ENCODE measurements around the gene MPP2. TPM values are rescaled to one million over a fixed set of nuclear protein-coding genes. Genes with fewer than 3 reads are reported as not detected.
A peak's percentile ranks its signal among the peaks of the same experiment; 100 is the strongest.

MPP2 gene
- total RNA-seq, 1 experiment from 2014 or later, result 5.5 TPM

DNA sequence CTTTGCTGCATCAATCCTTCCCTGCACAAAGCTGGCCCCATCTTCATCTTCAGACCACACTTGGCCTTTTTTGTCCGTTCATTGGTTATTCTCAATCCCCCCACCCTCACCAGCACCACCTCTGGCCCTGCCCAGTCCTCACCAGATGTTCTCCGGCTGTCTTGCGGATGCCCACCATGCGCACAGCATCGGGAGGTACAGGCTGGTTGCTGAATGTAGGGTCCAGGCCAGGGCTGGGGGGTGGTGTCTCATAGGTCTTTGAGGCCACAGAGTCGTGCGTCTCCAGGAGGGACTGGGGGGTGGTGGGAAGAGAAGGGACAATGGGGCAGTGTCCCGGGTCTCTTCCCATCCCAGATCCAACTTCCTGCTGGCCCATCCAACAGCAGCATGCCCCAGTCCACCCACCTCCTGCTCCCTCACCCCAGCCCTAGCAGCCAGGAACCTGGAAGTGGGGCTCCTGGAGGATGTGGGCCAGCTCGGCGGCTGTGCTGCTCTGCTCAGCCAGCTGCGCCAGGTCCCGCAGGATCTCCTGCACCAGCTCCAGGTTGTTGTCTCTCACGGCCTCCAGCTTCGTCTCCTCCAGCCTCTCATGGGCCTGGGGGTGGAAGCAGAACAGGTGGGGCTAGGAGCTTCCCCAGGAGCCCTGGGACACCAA, 24.4 kb downstream of the MPP2 start:
- CTCF ChIA-PET, result no interaction called here
- no TSS peak for BruUV-seq (replicated peaks)
- peaks cover 8% of the 10 kb centered on the region for H3K4me1 Mint-ChIP-seq (ENCODE audit: low read depth, unreplicated experiment)
- intact Hi-C loops (cut with micrococcal nuclease; ENCODE audit: unreplicated experiment), result no loop called here
- DNase-seq, result no peak
- no peaks in the 10 kb centered on the region for H3K36me3 Mint-ChIP-seq (ENCODE audit: insufficient read depth, unreplicated experiment)
- no peak overlapping the region for H3K4me3 Mint-ChIP-seq (ENCODE audit: low read depth, unreplicated experiment)
- H3K9me3 Mint-ChIP-seq (ENCODE audit: low read depth, unreplicated experiment), result no peaks in the 10 kb centered on the region
- H3K27ac Mint-ChIP-seq (ENCODE audit: unreplicated experiment), result no peak overlapping the region
- peaks cover 53% of the 10 kb centered on the region for H3K27me3 Mint-ChIP-seq (ENCODE audit: unreplicated experiment)
- TF ChIP-seq, protein P1, sequence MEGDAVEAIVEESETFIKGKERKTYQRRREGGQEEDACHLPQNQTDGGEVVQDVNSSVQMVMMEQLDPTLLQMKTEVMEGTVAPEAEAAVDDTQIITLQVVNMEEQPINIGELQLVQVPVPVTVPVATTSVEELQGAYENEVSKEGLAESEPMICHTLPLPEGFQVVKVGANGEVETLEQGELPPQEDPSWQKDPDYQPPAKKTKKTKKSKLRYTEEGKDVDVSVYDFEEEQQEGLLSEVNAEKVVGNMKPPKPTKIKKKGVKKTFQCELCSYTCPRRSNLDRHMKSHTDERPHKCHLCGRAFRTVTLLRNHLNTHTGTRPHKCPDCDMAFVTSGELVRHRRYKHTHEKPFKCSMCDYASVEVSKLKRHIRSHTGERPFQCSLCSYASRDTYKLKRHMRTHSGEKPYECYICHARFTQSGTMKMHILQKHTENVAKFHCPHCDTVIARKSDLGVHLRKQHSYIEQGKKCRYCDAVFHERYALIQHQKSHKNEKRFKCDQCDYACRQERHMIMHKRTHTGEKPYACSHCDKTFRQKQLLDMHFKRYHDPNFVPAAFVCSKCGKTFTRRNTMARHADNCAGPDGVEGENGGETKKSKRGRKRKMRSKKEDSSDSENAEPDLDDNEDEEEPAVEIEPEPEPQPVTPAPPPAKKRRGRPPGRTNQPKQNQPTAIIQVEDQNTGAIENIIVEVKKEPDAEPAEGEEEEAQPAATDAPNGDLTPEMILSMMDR (IDR thresholded peaks at IDR 0.05; ENCODE audit: unreplicated experiment), result no peak

DNA sequence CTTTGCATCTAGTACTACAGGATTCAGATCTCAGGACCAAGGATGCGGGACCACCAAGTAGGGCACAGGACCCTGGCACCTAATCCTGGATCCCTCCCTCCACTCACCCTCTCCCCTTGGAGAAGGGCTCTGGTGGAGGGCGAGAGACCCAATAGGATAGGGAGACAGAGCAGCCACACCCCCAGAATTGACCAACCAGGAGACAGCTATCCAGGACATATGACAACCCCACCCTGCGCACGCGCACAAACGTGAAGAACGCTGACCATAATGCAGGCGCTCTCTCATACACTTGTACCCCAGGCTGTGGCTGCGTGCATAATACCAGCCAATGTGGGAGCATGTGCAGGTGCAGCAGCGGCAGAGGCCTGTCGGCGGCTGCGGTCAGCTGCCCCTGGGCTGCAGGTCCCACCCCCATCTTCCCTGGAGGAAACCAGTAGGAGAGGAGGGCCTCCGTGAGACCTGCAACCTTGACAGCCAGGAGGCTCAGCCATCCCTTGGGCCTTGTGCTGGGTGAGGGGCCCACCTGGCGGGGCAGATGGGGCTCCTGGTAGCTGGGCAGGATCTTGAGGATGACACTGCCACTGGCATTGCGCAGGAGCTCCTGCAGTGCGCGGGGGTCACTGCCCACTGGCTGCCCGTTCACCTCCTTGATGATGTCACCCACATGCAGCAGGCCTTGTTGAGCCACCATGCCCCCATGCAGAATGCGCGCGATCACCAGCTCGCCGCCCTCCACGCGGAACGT, 25.4 kb downstream of the MPP2 start:
- intact Hi-C loops (cut with micrococcal nuclease; ENCODE audit: unreplicated experiment), result no loop called here
- DNase-seq, result no peak
- peaks cover 8% of the 10 kb centered on the region for H3K4me1 Mint-ChIP-seq (ENCODE audit: low read depth, unreplicated experiment)
- peaks cover 43% of the 10 kb centered on the region for H3K27me3 Mint-ChIP-seq (ENCODE audit: unreplicated experiment)
- no peak overlapping the region for H3K4me3 Mint-ChIP-seq (ENCODE audit: low read depth, unreplicated experiment)
- CTCF ChIA-PET, result interaction anchor here (0.6 kb wide), 1 partner anchor 113 kb away, joined by 5 read pairs; no protein-coding TSS in a partner anchor
- TF ChIP-seq, protein P1 (IDR thresholded peaks at IDR 0.05; ENCODE audit: unreplicated experiment), result no peak
- no peak overlapping the region for H3K27ac Mint-ChIP-seq (ENCODE audit: unreplicated experiment)
- H3K9me3 Mint-ChIP-seq (ENCODE audit: low read depth, unreplicated experiment), result no peaks in the 10 kb centered on the region
- no peaks in the 10 kb centered on the region for H3K36me3 Mint-ChIP-seq (ENCODE audit: insufficient read depth, unreplicated experiment)
- BruUV-seq (replicated peaks), result no TSS peak

DNA sequence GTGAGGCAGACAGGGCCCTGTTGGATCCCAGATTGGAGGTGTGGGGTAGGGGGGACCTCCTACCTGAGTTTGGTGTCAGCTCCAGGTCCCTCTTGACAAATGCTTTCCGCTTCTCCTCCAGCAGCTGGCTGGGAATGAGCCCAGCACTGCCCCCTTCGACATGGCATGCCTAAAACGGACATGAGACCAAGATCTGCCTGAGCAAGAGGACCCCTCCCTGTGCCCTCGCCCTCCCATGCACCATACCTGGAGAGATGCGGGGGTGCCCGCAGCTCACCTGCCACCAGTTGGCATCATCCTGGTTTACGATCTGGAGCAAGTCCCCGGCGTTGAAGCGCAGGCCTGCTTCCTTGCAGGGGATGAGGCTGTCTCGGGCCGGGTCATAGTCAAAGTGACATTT, 26.2 kb downstream of the MPP2 start:
- CTCF ChIA-PET, result interaction anchor here (0.5 to 0.6 kb wide), 4 partner anchors 8 to 321 kb away, joined by 3 to 5 read pairs (median 3); no protein-coding TSS in a partner anchor
- Mint-ChIP-seq H3K27ac (ENCODE audit: unreplicated experiment) (no peak overlapping the region), H3K36me3 (ENCODE audit: insufficient read depth, unreplicated experiment) (no peaks in the 10 kb centered on the region)

DNA sequence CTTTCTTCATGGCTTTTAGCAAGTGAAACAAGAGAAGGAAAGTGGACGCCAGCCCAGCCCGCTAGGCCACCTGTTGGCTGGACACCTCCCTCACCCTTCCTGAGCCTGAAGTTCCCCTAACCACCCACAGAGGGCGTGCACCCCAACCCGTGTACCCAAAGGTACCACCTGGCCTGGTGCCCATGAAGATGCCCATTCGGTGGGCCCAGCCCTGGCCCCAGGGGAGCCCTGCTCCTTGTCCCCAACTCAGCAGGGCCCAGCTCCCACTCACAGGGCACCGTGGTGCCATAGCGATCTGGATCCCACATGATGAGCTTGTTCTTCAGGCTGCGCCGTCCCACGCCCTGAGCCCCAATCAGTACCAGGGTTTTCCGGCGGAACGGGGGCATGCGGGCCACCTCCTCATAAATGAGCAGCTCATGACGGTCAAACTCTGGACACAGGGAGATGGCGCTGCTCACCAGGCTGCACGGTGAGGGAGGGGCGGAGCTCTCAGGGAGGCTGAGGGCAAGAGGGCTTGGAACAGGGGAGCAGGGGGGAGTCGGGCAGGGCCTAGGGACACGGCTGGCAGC, 26.8 kb downstream of the MPP2 start:
- no peaks in the 10 kb centered on the region for H3K36me3 Mint-ChIP-seq (ENCODE audit: insufficient read depth, unreplicated experiment)
- intact Hi-C loops (cut with micrococcal nuclease; ENCODE audit: unreplicated experiment), result loop anchor here (1.0 kb wide), 1 partner anchor 28 kb away; no protein-coding TSS in a partner anchor
- H3K4me1 Mint-ChIP-seq (ENCODE audit: low read depth, unreplicated experiment), result peaks cover 8% of the 10 kb centered on the region
- CTCF ChIA-PET, result interaction anchor here (0.5 to 1.5 kb wide), 10 partner anchors 8 to 1148 kb away, joined by 3 to 5 read pairs (median 3); no protein-coding TSS in a partner anchor
- H3K9me3 Mint-ChIP-seq (ENCODE audit: low read depth, unreplicated experiment), result no peaks in the 10 kb centered on the region
- peaks cover 43% of the 10 kb centered on the region for H3K27me3 Mint-ChIP-seq (ENCODE audit: unreplicated experiment)
- H3K4me3 Mint-ChIP-seq (ENCODE audit: low read depth, unreplicated experiment), result no peak overlapping the region
- TF ChIP-seq, protein P1 (IDR thresholded peaks at IDR 0.05; ENCODE audit: unreplicated experiment), result peak; percentile 96
- H3K27ac Mint-ChIP-seq (ENCODE audit: unreplicated experiment), result no peak overlapping the region
- peak; percentile 82 for DNase-seq
- BruUV-seq (replicated peaks), result no TSS peak

More for the DNA sequence above, 26.2 kb downstream of the MPP2 start:
- no peak for DNase-seq
- no TSS peak for BruUV-seq (replicated peaks)
- peaks cover 43% of the 10 kb centered on the region for H3K27me3 Mint-ChIP-seq (ENCODE audit: unreplicated experiment)
- intact Hi-C loops (cut with micrococcal nuclease; ENCODE audit: unreplicated experiment), result no loop called here
- peaks cover 8% of the 10 kb centered on the region for H3K4me1 Mint-ChIP-seq (ENCODE audit: low read depth, unreplicated experiment)
- H3K4me3 Mint-ChIP-seq (ENCODE audit: low read depth, unreplicated experiment), result no peak overlapping the region
- TF ChIP-seq, protein P1 (IDR thresholded peaks at IDR 0.05; ENCODE audit: unreplicated experiment), result no peak
- H3K9me3 Mint-ChIP-seq (ENCODE audit: low read depth, unreplicated experiment), result no peaks in the 10 kb centered on the region
